SK-N-SH (cell line): ENCODE measurements around the gene MED26. TPM values are rescaled to one million over a fixed set of nuclear protein-coding genes. Genes with fewer than 3 reads are reported as not detected.

Source experiments
- CTCF ChIA-PET: fragments of 300-600, 350-600 bp; formaldehyde crosslinking; extraction: SDS; loops from one replicate; lab custom pipeline; 2021; lab: Yijun Ruan, JAX
- POLR2A ChIA-PET: fragments of 350-600 bp; sonication (Branson Sonifier 250); formaldehyde crosslinking; extraction: SDS; loops from one replicate; lab custom pipeline; 2020; ENCODE audit warnings: antibody characterized with exemption, inconsistent platforms; lab: Yijun Ruan, JAX
- DNase-seq: peaks from one replicate; pipeline ENCODE4 v3.0.0; 2012
- H2AFZ ChIP-seq: fragments of 200-600 bp; sonication (generic); 2 replicates; pipeline ENCODE4 v1.8.1; 2016; ENCODE audit warnings: antibody characterized with exemption, mild to moderate bottlenecking, low read depth
- H3F3A ChIP-seq: fragments of 200-600 bp; sonication (generic); replicated peaks from 2 replicates; pipeline ENCODE3; 2016; ENCODE audit warnings: antibody characterized with exemption, mild to moderate bottlenecking; ENCODE audit not compliant: insufficient read depth
- H3K27ac ChIP-seq, 2 experiments: fragments of 200-500 bp in 1 of 2; fragments of 200-600 bp in 1 of 2; sonication (Bioruptor generic) in 1 of 2; sonication (generic), shearing (Covaris generic) in 1 of 2; 2 replicates each; pipeline versions ENCODE4 v1.5.1 to v1.6.1; 2014 to 2016; ENCODE audit warnings: low read depth in 2 of 2, inconsistent platforms in 1 of 2, low read length in 1 of 2, mild to moderate bottlenecking in 1 of 2, mixed read lengths in 1 of 2
- H3K27me3 ChIP-seq: fragments of 200-600 bp; sonication (generic), shearing (Covaris generic); 2 replicates; pipeline ENCODE4 v1.6.1; 2016; ENCODE audit warnings: mixed run types; ENCODE audit not compliant: insufficient read depth
- H3K36me3 ChIP-seq, 2 experiments: fragments of 200-500 bp in 1 of 2; fragments of 200-600 bp in 1 of 2; sonication (Bioruptor generic) in 1 of 2; sonication (generic) in 1 of 2; replicated peaks in 1 of 2; 2 replicates each; pipeline versions ENCODE3 to v1.5.1; 2014 to 2016; ENCODE audit warnings: low read length in 1 of 2, mild to moderate bottlenecking in 1 of 2; ENCODE audit not compliant: insufficient read depth in 2 of 2, control insufficient read depth in 1 of 2
- H3K4me1 ChIP-seq, 2 experiments: fragments of 200-500 bp in 1 of 2; fragments of 200-600 bp in 1 of 2; sonication (Bioruptor generic) in 1 of 2; sonication (generic), shearing (Covaris generic) in 1 of 2; 2 replicates each; pipeline versions ENCODE4 v1.5.1 to v1.6.1; 2014 to 2016; ENCODE audit warnings: low read depth in 1 of 2, low read length in 1 of 2, mixed run types in 1 of 2; ENCODE audit not compliant: insufficient read depth in 2 of 2, control insufficient read depth in 1 of 2
- H3K4me2 ChIP-seq: fragments of 200-600 bp; sonication (generic), shearing (Covaris generic); 2 replicates; pipeline ENCODE4 v1.6.1; 2017; ENCODE audit warnings: mixed run types
- H3K4me3 ChIP-seq, 2 experiments: fragments of 200-500 bp in 1 of 2; fragments of 200-600 bp in 1 of 2; sonication (Bioruptor generic) in 1 of 2; sonication (generic), shearing (Covaris generic) in 1 of 2; 2 replicates each; pipeline versions ENCODE4 v1.5.1 to v1.8.1; 2014 to 2016; ENCODE audit warnings: low read depth in 2 of 2, inconsistent platforms in 1 of 2, low read length in 1 of 2, mild to moderate bottlenecking in 1 of 2, mixed read lengths in 1 of 2, moderate library complexity in 1 of 2
- H3K79me2 ChIP-seq: fragments of 200-600 bp; sonication (generic); 2 replicates; pipeline ENCODE4 v1.8.1; 2017; ENCODE audit warnings: mild to moderate bottlenecking; ENCODE audit not compliant: insufficient read depth
- H3K9ac ChIP-seq: fragments of 200-600 bp; sonication (generic); 2 replicates; pipeline ENCODE4 v1.6.1; 2017; ENCODE audit warnings: mixed run types
- H3K9me2 ChIP-seq: fragments of 200-600 bp; sonication (generic); 2 replicates; pipeline ENCODE4 v1.6.1; 2017; ENCODE audit warnings: mixed run types
- H3K9me3 ChIP-seq: fragments of 200-600 bp; sonication (generic); 2 replicates; pipeline ENCODE4 v1.6.1; 2017; ENCODE audit warnings: mixed run types, mild to moderate bottlenecking, moderate library complexity
- H4K20me1 ChIP-seq: fragments of 200-600 bp; sonication (generic); 2 replicates; pipeline ENCODE4 v1.6.1; 2017; ENCODE audit warnings: mild to moderate bottlenecking, mixed run types; ENCODE audit not compliant: insufficient read depth
- ELF1 ChIP-seq: IDR thresholded peaks from 2 replicates; pipeline ENCODE4 v1.4.0; 2012
- GABPA ChIP-seq: IDR thresholded peaks from 2 replicates; pipeline ENCODE4 v1.4.0; 2012; ENCODE audit warnings: low read depth, mild to moderate bottlenecking
- JUND ChIP-seq: IDR thresholded peaks from 2 replicates; pipeline ENCODE4 v1.4.0; 2012
- MEF2A ChIP-seq: IDR thresholded peaks from 2 replicates; pipeline ENCODE4 v1.4.0; 2012; ENCODE audit warnings: low read depth, borderline replicate concordance
- MXI1 ChIP-seq: IDR thresholded peaks from 2 replicates; pipeline ENCODE4 v1.6.1; 2012; ENCODE audit warnings: mild to moderate bottlenecking, low read depth, low read length, improper control_type of control experiment
- RAD21 ChIP-seq: IDR thresholded peaks from 2 replicates; pipeline ENCODE4 v1.6.1; 2012; ENCODE audit warnings: mild to moderate bottlenecking, low read length
- SIN3A ChIP-seq: IDR thresholded peaks from 2 replicates; pipeline ENCODE4 v1.6.1; 2012; ENCODE audit warnings: low read depth, mild to moderate bottlenecking, low read length, moderate library complexity, borderline replicate concordance
- TAF1 ChIP-seq: IDR thresholded peaks from 2 replicates; pipeline ENCODE4 v1.6.1; 2012; ENCODE audit warnings: low read depth, mild to moderate bottlenecking, low read length, moderate library complexity, borderline replicate concordance
- TCF12 ChIP-seq: IDR thresholded peaks from 2 replicates; pipeline ENCODE4 v1.4.0; 2012
- USF1 ChIP-seq: IDR thresholded peaks from 2 replicates; pipeline ENCODE4 v1.4.0; 2012; ENCODE audit warnings: low read depth, borderline replicate concordance
- YY1 ChIP-seq: IDR thresholded peaks from 2 replicates; pipeline ENCODE4 v1.4.0; 2012; ENCODE audit warnings: low read depth, mild to moderate bottlenecking
- WGBS: methylation state at CpG from one replicate; pipeline ENCODE4 v1.1.6; 2017; ENCODE audit warnings: low lambda C conversion rate; 5-methylcytosine and 5-hydroxymethylcytosine counted together
- polyA plus RNA-seq, 3 experiments: library from polyadenylated mRNA; depleted of rRNA; stranded (reverse); fragments of >200 nt; gene quantifications; 2 replicates each; pipeline ENCODE4 v1.2.3, GENCODE V29; 2012
- TF ChIP-seq, protein P1 (sequence below): IDR thresholded peaks from 2 replicates; pipeline ENCODE4 v1.4.0; 2012; ENCODE audit warnings: low read depth

MED26 gene
- polyA plus RNA-seq, 1 of the 3 experiments (the other 2 are of a cell fraction) = 3.5 TPM

GRCh38 chr19:16594131-16594586, 33.8 kb downstream of the MED26 start (continued):
- TF ChIP-seq MEF2A = no peak
- TF ChIP-seq MXI1 = no peak
- TF ChIP-seq ELF1 = no peak
- no peak for TF ChIP-seq USF1

- WGBS = 95% methylated on average over 4 of the region's 4 CpGs
- TF ChIP-seq MEF2A (no peak), MXI1 (no peak), TCF12 (no peak), GABPA (no peak), SIN3A (no peak), RAD21 (no peak), TAF1 (no peak)
- ChIA-PET CTCF (no interaction called here), POLR2A (interaction anchor here (1.1 kb wide), 1 partner anchor 34 kb away, joined by 3 read pairs; no protein-coding TSS in a partner anchor)
- Histone ChIP-seq H3K79me2 (peaks cover 99% of the 10 kb centered on the region), H3F3A (no peaks in the 10 kb centered on the region), H2AFZ (no peak overlapping the region), H3K4me2 (no peak overlapping the region), H3K36me3 (no peaks in the 10 kb centered on the region), H3K4me3 (no peak overlapping the region), H3K4me1 (peaks cover 13 to 42% of the 10 kb centered on the region in 2 experiments; a peak in 2 of 4 replicates), H4K20me1 (peaks cover 99% of the 10 kb centered on the region), H3K9me3 (no peaks in the 10 kb centered on the region), H3K9me2 (no peaks in the 10 kb centered on the region), H3K9ac (no peak overlapping the region), H3K27me3 (no peaks in the 10 kb centered on the region), H3K27ac (no peak overlapping the region)
- DNase-seq = no peak
These were observed 34.8 kb downstream of the MED26 start for GRCh38 chr19:16593181-16593580.

GRCh38 chr19:16591803-16592556, 36.0 kb downstream of the MED26 start:
- no peak overlapping the region for H3K4me3 ChIP-seq
- ChIA-PET CTCF (no interaction called here), POLR2A (interaction anchor here (0.6 to 1.1 kb wide), 3 partner anchors 18 to 87 kb away, joined by 3 to 4 read pairs (median 3); no protein-coding TSS in a partner anchor)
- H3K79me2 ChIP-seq = peaks cover 99% of the 10 kb centered on the region
- no peak overlapping the region for H2AFZ ChIP-seq
- H3K9me3 ChIP-seq = no peaks in the 10 kb centered on the region
- no peaks in the 10 kb centered on the region for H3K27me3 ChIP-seq
- no peaks in the 10 kb centered on the region for H3F3A ChIP-seq
- peaks cover 25 to 54% of the 10 kb centered on the region in 2 experiments; a peak in 3 of 4 replicates for H3K4me1 ChIP-seq
- peaks cover 99% of the 10 kb centered on the region for H4K20me1 ChIP-seq
- H3K27ac ChIP-seq = no peak overlapping the region; a peak in 1 of 4 replicates
- DNase-seq = no peak
- H3K9me2 ChIP-seq = no peaks in the 10 kb centered on the region
- WGBS = 80% methylated on average over 9 of the region's 10 CpGs
- TF ChIP-seq JUND (no peak), YY1 (no peak)
- TF ChIP-seq, protein P1, sequence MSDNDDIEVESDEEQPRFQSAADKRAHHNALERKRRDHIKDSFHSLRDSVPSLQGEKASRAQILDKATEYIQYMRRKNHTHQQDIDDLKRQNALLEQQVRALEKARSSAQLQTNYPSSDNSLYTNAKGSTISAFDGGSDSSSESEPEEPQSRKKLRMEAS = no peak
- TF ChIP-seq, all 33 proteins: peak for 0
- H3K4me2 ChIP-seq = no peak overlapping the region
- H3K9ac ChIP-seq = no peak overlapping the region
- no peaks in the 10 kb centered on the region for H3K36me3 ChIP-seq
